ENCODE measurements around the gene PPIB.

GRCh38 chr15:64107337-64107736 is 55.5 kb downstream of the PPIB start:
- TF ChIP-seq CTCF (optimal IDR thresholded peaks at IDR 0.05 in 1 of 3, IDR thresholded peaks at IDR 0.05 in 1 of 3, conservative IDR thresholded peaks at IDR 0.05 in 1 of 3; ENCODE audit: extremely low read depth in 1 of 3, insufficient read depth in 2 of 3, low read length in 3 of 3) (no peak), EZH2 (IDR thresholded peaks at IDR 0.05; ENCODE audit: low read length) (no peak)
